ENCODE measurements around the gene SPEM3.

SPEM3 gene

GRCh38 chr17:7392696-7393612 lies 35.7 kb upstream of the SPEM3 start:
- in situ Hi-C loops (cut with HindIII; ENCODE audit: low pct_unique_long_range_greater_than_20kb, low sequenced_read_pairs), result no loop called here
- no peak for DNase-seq (ENCODE audit: low read depth in 1 of 2, low spot score in 1 of 2)

GRCh38 chr17:7393613-7394451 lies 34.8 kb upstream of the SPEM3 start:
- no peak for TF ChIP-seq JUND (IDR thresholded peaks at IDR 0.05; ENCODE audit: low read depth)
- peak; percentile 26 to 51 for DNase-seq (ENCODE audit: low read depth in 1 of 2, low spot score in 1 of 2)
- in situ Hi-C loops (cut with HindIII; ENCODE audit: low pct_unique_long_range_greater_than_20kb, low sequenced_read_pairs), result no loop called here

More at GRCh38 chr17:7392696-7393612, 35.7 kb upstream of the SPEM3 start:
- no peak for TF ChIP-seq JUND (IDR thresholded peaks at IDR 0.05; ENCODE audit: low read depth)

- TF ChIP-seq JUND (IDR thresholded peaks at IDR 0.05; ENCODE audit: low read depth), result no peak
- in situ Hi-C loops (cut with HindIII; ENCODE audit: low pct_unique_long_range_greater_than_20kb, low sequenced_read_pairs), result no loop called here
- DNase-seq (ENCODE audit: low read depth in 1 of 2, low spot score in 1 of 2), result peak; percentile 84 to 89
Measured at GRCh38 chr17:7394452-7395191, 34.0 kb upstream of the SPEM3 start, which contains the start of gene PLSCR3. TSS of gene PLSCR3 (minus strand) at chr17:7394525. CDS start at chr17:7394110, 415 bp downstream.

- no peak for DNase-seq (ENCODE audit: low read depth in 1 of 2, low spot score in 1 of 2)
- in situ Hi-C loops (cut with HindIII; ENCODE audit: low pct_unique_long_range_greater_than_20kb, low sequenced_read_pairs), result no loop called here
- no peak for TF ChIP-seq JUND (IDR thresholded peaks at IDR 0.05; ENCODE audit: low read depth)
Measured at GRCh38 chr17:7396147-7396546, 32.5 kb upstream of the SPEM3 start.

- TF ChIP-seq JUND (IDR thresholded peaks at IDR 0.05; ENCODE audit: low read depth), result no peak
- in situ Hi-C loops (cut with HindIII; ENCODE audit: low pct_unique_long_range_greater_than_20kb, low sequenced_read_pairs), result no loop called here
- no peak for DNase-seq (ENCODE audit: low read depth in 1 of 2, low spot score in 1 of 2)
Measured at GRCh38 chr17:7398612-7399011, 30.0 kb upstream of the SPEM3 start.

GRCh38 chr17:7403043-7403726 lies 25.5 kb upstream of the SPEM3 start:
- TF ChIP-seq JUND (IDR thresholded peaks at IDR 0.05; ENCODE audit: low read depth), result no peak
- in situ Hi-C loops (cut with HindIII; ENCODE audit: low pct_unique_long_range_greater_than_20kb, low sequenced_read_pairs), result no loop called here
- no peak for DNase-seq (ENCODE audit: low read depth in 1 of 2, low spot score in 1 of 2)

- DNase-seq (ENCODE audit: low read depth in 1 of 2, low spot score in 1 of 2), result peak in 1 of 2 experiments; percentile 70
- TF ChIP-seq JUND (IDR thresholded peaks at IDR 0.05; ENCODE audit: low read depth), result no peak
- in situ Hi-C loops (cut with HindIII; ENCODE audit: low pct_unique_long_range_greater_than_20kb, low sequenced_read_pairs), result no loop called here
Measured at GRCh38 chr17:7403727-7403976, 25.0 kb upstream of the SPEM3 start.

GRCh38 chr17:7403977-7404736 lies 24.5 kb upstream of the SPEM3 start, which contains the start of gene TMEM256:
TSS of gene TMEM256 (minus strand) at chr17:7404097. CDS start at chr17:7404084, 13 bp downstream.
- DNase-seq (ENCODE audit: low read depth in 1 of 2, low spot score in 1 of 2), result peak; percentile 92 to 99
- TF ChIP-seq JUND (IDR thresholded peaks at IDR 0.05; ENCODE audit: low read depth), result no peak
- in situ Hi-C loops (cut with HindIII; ENCODE audit: low pct_unique_long_range_greater_than_20kb, low sequenced_read_pairs), result no loop called here

- no peak for DNase-seq (ENCODE audit: low read depth in 1 of 2, low spot score in 1 of 2)
- in situ Hi-C loops (cut with HindIII; ENCODE audit: low pct_unique_long_range_greater_than_20kb, low sequenced_read_pairs), result no loop called here
- no peak for TF ChIP-seq JUND (IDR thresholded peaks at IDR 0.05; ENCODE audit: low read depth)
Measured at GRCh38 chr17:7404737-7405349, 23.8 kb upstream of the SPEM3 start.

GRCh38 chr17:7405350-7406234 lies 23.1 kb upstream of the SPEM3 start:
- DNase-seq (ENCODE audit: low read depth in 1 of 2, low spot score in 1 of 2), result no peak
- no peak for TF ChIP-seq JUND (IDR thresholded peaks at IDR 0.05; ENCODE audit: low read depth)
- in situ Hi-C loops (cut with HindIII; ENCODE audit: low pct_unique_long_range_greater_than_20kb, low sequenced_read_pairs), result no loop called here

All from T47D (cell line).